Measurements from ENCODE around the gene PIGU.
"Not testable (repeated sequence)": the region's sequence is repeated elsewhere in the genome, so short reads cannot be mapped to it uniquely, and the experiment has no call there.

The PIGU gene

DNA sequence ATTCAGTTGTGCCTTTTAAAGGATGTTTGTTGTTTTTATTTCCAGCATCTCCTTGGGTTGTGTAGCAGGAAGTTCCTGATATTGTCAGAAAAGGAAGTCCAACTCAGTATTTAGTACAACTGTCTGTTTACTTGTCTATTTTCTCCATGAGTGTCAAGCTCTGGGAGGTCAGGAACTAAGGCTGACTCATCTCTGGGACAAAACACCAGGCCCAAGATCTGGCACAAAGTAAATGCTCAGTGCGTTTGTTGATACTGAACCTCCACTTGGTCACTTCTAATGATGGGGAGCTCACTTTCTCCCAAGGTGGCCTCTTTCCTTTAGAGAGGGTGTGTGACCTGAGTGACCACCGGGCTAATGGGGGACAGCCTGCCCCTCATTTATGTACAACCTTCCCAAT lies 12.6 kb upstream of the PIGU start:
- Histone ChIP-seq H3K36me3 (ENCODE audit: control insufficient read depth, insufficient read depth, low read length) (no peaks in the 10 kb centered on the region), H3K9me3 (ENCODE audit: control insufficient read depth, low read length) (no peaks in the 10 kb centered on the region), H3K27ac (ENCODE audit: low read depth, low read length, severe bottlenecking) (no peak overlapping the region), H3K4me3 (ENCODE audit: extremely low read depth, insufficient read depth, low read length, poor library complexity, severe bottlenecking) (no peak overlapping the region), H3K4me1 (ENCODE audit: control insufficient read depth, insufficient read depth, low read length, poor library complexity, severe bottlenecking) (no peaks in the 10 kb centered on the region)
- WGBS, 2 experiments (ENCODE audit: insufficient coverage in 2 of 2) = 88% methylated on average over 1 of the region's 2 CpGs; no CpG with 5 or more reads in 1 of the 2 experiments

DNA sequence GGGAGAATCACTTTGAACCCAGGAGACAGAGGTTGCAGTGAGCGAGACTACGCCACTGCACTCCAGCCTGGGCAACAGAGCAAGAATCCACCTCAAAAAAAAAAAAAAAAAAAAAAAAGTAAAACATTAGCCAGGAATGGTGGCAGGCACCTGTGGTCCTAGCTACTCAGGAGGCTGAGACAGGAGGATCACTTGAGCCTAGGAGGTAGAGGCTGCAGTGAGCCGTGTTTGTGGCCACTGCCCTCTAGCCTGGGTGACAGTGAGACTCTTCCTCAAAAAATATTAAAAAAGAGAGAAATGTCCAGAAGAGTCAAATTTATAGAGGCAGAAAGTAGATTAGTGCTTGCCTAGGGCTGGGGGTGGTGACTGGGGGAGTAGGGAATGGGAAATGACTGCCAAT lies 6.8 kb upstream of the PIGU start:
- Histone ChIP-seq H3K4me1 (ENCODE audit: control insufficient read depth, insufficient read depth, low read length, poor library complexity, severe bottlenecking) (no peaks in the 10 kb centered on the region), H3K4me3 (ENCODE audit: extremely low read depth, insufficient read depth, low read length, poor library complexity, severe bottlenecking) (no peak overlapping the region), H3K9me3 (ENCODE audit: control insufficient read depth, low read length) (no peaks in the 10 kb centered on the region), H3K36me3 (ENCODE audit: control insufficient read depth, insufficient read depth, low read length) (no peaks in the 10 kb centered on the region), H3K27ac (ENCODE audit: low read depth, low read length, severe bottlenecking) (no peak overlapping the region)
- WGBS, 2 experiments (ENCODE audit: insufficient coverage in 2 of 2) = no CpG with 5 or more reads among the region's 3 CpGs

DNA sequence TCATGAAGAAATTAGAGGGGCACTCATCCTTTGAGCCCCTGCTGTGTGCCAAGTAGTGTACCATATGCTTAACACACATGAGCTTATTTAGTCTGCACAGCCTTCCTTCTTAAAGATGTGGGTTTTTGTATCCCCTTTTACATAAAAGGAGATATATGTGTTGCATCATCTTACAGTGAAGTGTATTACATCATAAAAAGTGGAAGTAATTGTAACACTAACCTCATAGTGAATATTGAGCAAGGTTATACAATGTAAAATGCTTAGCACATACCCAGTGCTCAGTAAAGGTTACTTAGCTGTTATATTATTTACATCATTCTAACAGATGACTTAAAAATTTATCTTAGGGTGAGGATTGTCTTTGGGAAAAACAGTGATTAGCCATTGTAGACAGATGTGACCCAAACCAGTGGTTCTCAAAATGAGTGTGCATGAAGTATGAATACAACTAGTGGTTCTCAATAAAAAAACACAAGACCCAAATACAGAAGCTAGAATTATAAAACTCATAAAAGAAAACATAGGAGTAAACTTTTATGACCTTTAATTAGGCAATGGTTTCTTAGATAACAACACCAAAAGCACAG lies 3.8 kb upstream of the PIGU start:
- Histone ChIP-seq H3K4me1 (ENCODE audit: control insufficient read depth, insufficient read depth, low read length, poor library complexity, severe bottlenecking) (peaks cover 3% of the 10 kb centered on the region), H3K27ac (ENCODE audit: low read depth, low read length, severe bottlenecking) (no peak overlapping the region), H3K36me3 (ENCODE audit: control insufficient read depth, insufficient read depth, low read length) (no peaks in the 10 kb centered on the region), H3K9me3 (ENCODE audit: control insufficient read depth, low read length) (no peaks in the 10 kb centered on the region), H3K4me3 (ENCODE audit: extremely low read depth, insufficient read depth, low read length, poor library complexity, severe bottlenecking) (no peak overlapping the region)

DNA sequence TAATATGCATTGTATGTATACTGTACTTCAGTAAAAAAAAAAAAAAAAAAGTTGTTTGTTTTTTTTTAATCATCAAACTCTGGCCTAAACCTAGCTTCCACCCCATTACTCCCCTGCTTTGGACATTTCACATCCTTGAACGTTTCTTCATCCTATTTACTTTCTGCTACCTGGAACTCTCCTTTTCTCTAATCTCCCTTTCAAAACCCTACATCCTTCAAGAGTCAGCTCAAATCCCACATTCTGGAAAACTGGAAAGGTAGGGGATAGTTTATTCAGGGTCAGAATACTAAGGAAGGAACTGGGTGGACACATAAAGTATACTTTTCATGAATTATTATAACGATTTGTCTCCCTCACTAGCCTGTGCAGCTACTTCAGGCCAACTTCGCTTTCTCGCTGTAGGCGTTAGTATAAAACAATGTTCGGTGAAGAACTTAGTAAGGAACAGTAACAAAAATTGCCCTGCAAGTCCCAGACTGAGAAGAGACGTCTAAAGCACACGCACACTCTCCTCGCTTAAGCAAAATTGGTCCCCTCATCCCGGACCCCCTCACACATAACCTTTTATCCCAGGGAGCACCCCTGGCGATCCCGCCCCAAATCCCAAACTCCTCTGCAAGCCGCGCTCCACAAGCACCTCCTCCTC lies 775 bp downstream of the PIGU start:
- Histone ChIP-seq H3K4me3 (ENCODE audit: extremely low read depth, insufficient read depth, low read length, poor library complexity, severe bottlenecking) (peak overlapping the region; percentile 65), H3K4me1 (ENCODE audit: control insufficient read depth, insufficient read depth, low read length, poor library complexity, severe bottlenecking) (peaks cover 3% of the 10 kb centered on the region), H3K9me3 (ENCODE audit: control insufficient read depth, low read length) (no peaks in the 10 kb centered on the region), H3K36me3 (ENCODE audit: control insufficient read depth, insufficient read depth, low read length) (no peaks in the 10 kb centered on the region), H3K27ac (ENCODE audit: low read depth, low read length, severe bottlenecking) (peak overlapping the region; percentile 16)
- 0 to 3% methylated on average over 4 to 12 of the region's 14 CpGs for WGBS, 2 experiments (ENCODE audit: insufficient coverage in 2 of 2)

DNA sequence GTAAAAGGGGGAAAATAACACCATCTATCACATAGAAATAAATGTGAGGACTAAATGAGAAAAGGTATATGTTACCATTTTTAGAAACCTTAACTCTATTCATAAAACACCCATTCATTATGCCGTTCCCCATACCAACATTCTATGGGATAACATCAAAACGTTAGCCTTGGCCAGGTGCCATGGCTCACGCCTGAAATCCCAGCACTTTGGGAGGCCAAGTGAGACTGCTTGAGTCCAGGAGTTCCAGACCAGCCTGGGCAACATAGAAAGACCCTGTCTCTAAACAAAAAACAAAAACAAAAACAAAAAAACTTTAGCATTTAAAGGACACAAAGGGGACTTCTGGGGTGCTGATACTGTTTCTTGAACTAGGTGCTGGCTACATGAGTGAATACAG lies 1.3 kb downstream of the PIGU start:
- 80 to 93% methylated on average over 2 to 3 of the region's 3 CpGs for WGBS, 2 experiments (ENCODE audit: insufficient coverage in 2 of 2)
- no peaks in the 10 kb centered on the region for H3K9me3 ChIP-seq (ENCODE audit: control insufficient read depth, low read length)
- no peaks in the 10 kb centered on the region for H3K36me3 ChIP-seq (ENCODE audit: control insufficient read depth, insufficient read depth, low read length)
- peaks cover 3% of the 10 kb centered on the region for H3K4me1 ChIP-seq (ENCODE audit: control insufficient read depth, insufficient read depth, low read length, poor library complexity, severe bottlenecking)
- no peak overlapping the region for H3K27ac ChIP-seq (ENCODE audit: low read depth, low read length, severe bottlenecking)
- peak overlapping the region; percentile 65 for H3K4me3 ChIP-seq (ENCODE audit: extremely low read depth, insufficient read depth, low read length, poor library complexity, severe bottlenecking)

DNA sequence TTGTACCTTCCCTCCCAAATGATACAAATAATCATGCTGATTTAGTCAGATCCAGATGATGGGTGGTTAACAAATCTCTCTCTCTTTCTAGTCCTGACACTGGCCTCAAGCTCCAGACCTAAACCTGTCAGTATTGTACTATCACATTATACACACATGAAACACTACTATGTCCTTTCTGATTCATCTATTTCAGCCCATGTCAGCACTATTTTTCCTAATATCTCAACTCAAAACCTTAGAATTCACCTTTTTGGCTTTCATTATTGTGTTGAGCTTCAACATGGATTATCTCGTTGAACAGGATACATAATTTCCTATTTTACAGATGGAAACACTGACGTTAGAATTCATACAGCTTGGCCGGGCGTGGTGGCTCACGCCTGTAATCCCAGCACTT lies 3.5 kb downstream of the PIGU start:
- no peak overlapping the region for H3K4me3 ChIP-seq (ENCODE audit: extremely low read depth, insufficient read depth, low read length, poor library complexity, severe bottlenecking)
- H3K4me1 ChIP-seq (ENCODE audit: control insufficient read depth, insufficient read depth, low read length, poor library complexity, severe bottlenecking) = peaks cover 3% of the 10 kb centered on the region
- WGBS, 2 experiments (ENCODE audit: insufficient coverage in 2 of 2) = 100% methylated on average over 5 of the region's 5 CpGs; no CpG with 5 or more reads in 1 of the 2 experiments
- no peaks in the 10 kb centered on the region for H3K36me3 ChIP-seq (ENCODE audit: control insufficient read depth, insufficient read depth, low read length)
- H3K9me3 ChIP-seq (ENCODE audit: control insufficient read depth, low read length) = peaks cover 5% of the 10 kb centered on the region
- no peak overlapping the region for H3K27ac ChIP-seq (ENCODE audit: low read depth, low read length, severe bottlenecking)

DNA sequence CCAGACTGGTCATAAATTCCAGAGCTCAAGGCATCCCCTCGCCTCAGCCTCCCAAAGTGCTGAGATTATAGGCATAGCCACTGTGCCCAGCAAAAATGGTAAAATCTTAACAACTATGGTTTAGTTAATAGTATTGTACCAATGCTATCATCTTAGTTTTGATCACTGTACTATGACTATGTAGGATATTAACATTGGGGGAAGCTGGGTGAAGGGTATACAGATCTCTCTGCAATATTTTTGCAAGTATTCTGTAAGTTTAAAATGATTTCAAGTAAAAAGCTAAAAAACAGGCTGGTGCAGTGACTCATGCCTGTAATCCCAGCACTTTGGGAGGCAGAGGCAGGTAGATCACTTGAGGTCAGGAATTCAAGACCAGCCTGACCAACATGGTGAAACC lies 7.8 kb downstream of the PIGU start:
- no peaks in the 10 kb centered on the region for H3K36me3 ChIP-seq (ENCODE audit: control insufficient read depth, insufficient read depth, low read length)
- H3K9me3 ChIP-seq (ENCODE audit: control insufficient read depth, low read length) = peaks cover 5% of the 10 kb centered on the region
- no peaks in the 10 kb centered on the region for H3K4me1 ChIP-seq (ENCODE audit: control insufficient read depth, insufficient read depth, low read length, poor library complexity, severe bottlenecking)
- no peak overlapping the region for H3K27ac ChIP-seq (ENCODE audit: low read depth, low read length, severe bottlenecking)
- WGBS, 2 experiments (ENCODE audit: insufficient coverage in 2 of 2) = no CpG with 5 or more reads among the region's 1 CpG
- no peak overlapping the region for H3K4me3 ChIP-seq (ENCODE audit: extremely low read depth, insufficient read depth, low read length, poor library complexity, severe bottlenecking)

DNA sequence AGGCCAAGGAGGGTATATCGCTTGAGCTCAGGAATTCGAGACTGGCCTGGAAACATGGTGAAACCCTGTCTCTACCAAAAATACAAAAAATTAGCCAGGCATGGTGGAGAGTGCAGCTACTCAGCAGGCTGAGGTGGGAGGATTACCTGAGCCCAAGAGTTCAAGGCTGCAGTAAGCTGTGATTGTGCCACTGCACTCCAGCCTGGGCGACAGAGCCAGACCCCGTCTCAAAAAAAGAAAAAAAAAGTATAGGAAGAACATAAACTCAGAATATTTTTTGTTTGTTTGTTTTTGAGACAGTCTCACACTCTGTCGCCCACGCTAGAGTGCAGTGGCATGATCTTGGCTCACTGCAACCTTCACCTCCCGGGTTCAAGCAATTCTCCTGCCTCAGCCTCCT lies 12.1 kb downstream of the PIGU start:
- not testable (repeated sequence) for H3K27ac ChIP-seq (ENCODE audit: low read depth, low read length, severe bottlenecking); H3K36me3 ChIP-seq (ENCODE audit: control insufficient read depth, insufficient read depth, low read length); H3K4me3 ChIP-seq (ENCODE audit: extremely low read depth, insufficient read depth, low read length, poor library complexity, severe bottlenecking); H3K4me1 ChIP-seq (ENCODE audit: control insufficient read depth, insufficient read depth, low read length, poor library complexity, severe bottlenecking); H3K9me3 ChIP-seq (ENCODE audit: control insufficient read depth, low read length)
- 96 to 100% methylated on average over 2 to 4 of the region's 7 CpGs for WGBS, 2 experiments (ENCODE audit: insufficient coverage in 2 of 2)

DNA sequence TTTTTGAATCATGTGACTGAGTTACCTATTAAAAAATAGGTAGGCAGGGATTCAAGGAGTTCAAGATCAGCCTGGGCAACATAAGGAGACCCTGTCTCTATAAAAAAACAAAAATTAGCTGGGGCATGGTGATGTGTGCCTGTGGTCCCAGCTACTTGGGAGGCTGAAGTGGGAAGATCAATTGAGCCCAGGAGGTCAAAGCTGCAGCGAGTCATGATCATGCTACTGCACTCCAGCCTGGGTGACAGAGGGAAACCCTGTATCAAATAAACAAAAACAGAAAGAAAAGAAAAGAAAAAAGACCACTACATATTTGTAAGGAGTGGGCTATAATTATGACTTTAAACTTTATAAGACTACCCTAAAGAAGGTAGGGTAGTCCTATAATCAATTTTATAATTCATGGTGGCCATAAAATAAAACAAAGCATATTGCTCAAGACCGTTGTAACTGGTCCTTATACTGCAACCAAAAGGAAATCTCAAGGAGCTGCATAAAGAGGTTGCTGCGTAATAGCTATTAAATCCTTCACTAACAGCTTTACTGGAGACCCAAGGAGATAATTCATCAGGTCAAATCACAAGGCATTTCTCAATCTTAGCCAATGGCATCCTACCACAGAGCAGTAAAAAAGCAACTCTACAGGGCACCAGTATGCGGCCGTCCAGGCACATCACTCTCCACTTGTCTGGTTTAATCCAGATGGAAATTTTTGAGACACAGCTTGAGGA lies 13.5 kb downstream of the PIGU start:
- H3K27ac ChIP-seq (ENCODE audit: low read depth, low read length, severe bottlenecking) = peak overlapping the region; percentile 29
- no peaks in the 10 kb centered on the region for H3K36me3 ChIP-seq (ENCODE audit: control insufficient read depth, insufficient read depth, low read length)
- H3K4me1 ChIP-seq (ENCODE audit: control insufficient read depth, insufficient read depth, low read length, poor library complexity, severe bottlenecking) = no peaks in the 10 kb centered on the region
- 97 to 100% methylated on average over 4 to 5 of the region's 5 CpGs for WGBS, 2 experiments (ENCODE audit: insufficient coverage in 2 of 2)
- H3K9me3 ChIP-seq (ENCODE audit: control insufficient read depth, low read length) = no peaks in the 10 kb centered on the region
- no peak overlapping the region for H3K4me3 ChIP-seq (ENCODE audit: extremely low read depth, insufficient read depth, low read length, poor library complexity, severe bottlenecking)

DNA sequence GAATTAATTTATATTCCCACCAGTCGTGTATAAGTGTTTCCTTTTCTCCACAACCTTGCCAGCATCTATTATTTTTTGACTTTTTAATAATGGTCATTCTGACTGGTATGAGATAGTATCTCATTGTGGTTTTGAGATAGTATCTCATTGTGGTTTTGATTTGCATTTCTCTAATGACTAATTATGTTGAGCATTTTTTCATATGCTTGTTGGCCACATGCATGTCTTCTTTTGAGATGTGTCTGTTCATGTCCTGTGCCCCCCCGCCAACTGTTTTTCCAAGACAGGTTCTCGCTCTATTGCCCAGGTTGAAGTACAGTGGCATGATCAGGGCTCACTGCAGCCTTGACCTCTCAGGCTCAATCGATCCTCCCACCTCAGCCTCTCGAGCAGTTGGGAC lies 15.1 kb downstream of the PIGU start:
- H3K36me3 ChIP-seq (ENCODE audit: control insufficient read depth, insufficient read depth, low read length); H3K27ac ChIP-seq (ENCODE audit: low read depth, low read length, severe bottlenecking); H3K9me3 ChIP-seq (ENCODE audit: control insufficient read depth, low read length); H3K4me3 ChIP-seq (ENCODE audit: extremely low read depth, insufficient read depth, low read length, poor library complexity, severe bottlenecking); H3K4me1 ChIP-seq (ENCODE audit: control insufficient read depth, insufficient read depth, low read length, poor library complexity, severe bottlenecking): not testable (repeated sequence)
- 85 to 98% methylated on average over 3 to 4 of the region's 5 CpGs for WGBS, 2 experiments (ENCODE audit: insufficient coverage in 2 of 2)

DNA sequence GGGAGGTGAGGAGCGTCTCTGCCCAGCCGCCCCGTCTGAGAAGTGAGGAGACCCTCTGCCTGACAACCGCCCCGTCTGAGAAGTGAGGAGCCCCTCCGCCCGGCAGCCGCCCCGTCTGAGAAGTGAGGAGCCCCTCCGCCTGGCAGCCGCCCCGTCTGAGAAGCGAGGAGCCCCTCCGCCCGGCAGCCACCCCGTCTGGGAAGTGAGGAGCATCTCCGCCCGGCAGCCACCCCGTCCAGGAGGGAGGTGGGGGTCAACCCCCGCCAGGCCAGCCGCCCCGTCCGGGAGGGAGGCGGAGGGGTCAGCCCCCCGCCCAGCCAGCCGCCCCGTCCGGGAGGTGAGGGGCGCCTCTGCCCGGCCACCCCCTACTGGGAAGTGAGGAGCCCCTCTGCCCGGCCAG lies 18.2 kb downstream of the PIGU start:
- not testable (repeated sequence) for H3K36me3 ChIP-seq (ENCODE audit: control insufficient read depth, insufficient read depth, low read length); H3K4me3 ChIP-seq (ENCODE audit: extremely low read depth, insufficient read depth, low read length, poor library complexity, severe bottlenecking); H3K9me3 ChIP-seq (ENCODE audit: control insufficient read depth, low read length); H3K4me1 ChIP-seq (ENCODE audit: control insufficient read depth, insufficient read depth, low read length, poor library complexity, severe bottlenecking); H3K27ac ChIP-seq (ENCODE audit: low read depth, low read length, severe bottlenecking)
- WGBS, 2 experiments (ENCODE audit: insufficient coverage in 2 of 2) = 95 to 97% methylated on average over 4 to 12 of the region's 31 CpGs
